ENCODE results near the gene THRSP.
"Not testable (repeated sequence)": the region's sequence is repeated elsewhere in the genome, so short reads cannot be mapped to it uniquely, and the experiment has no call there.

THRSP gene

DNA sequence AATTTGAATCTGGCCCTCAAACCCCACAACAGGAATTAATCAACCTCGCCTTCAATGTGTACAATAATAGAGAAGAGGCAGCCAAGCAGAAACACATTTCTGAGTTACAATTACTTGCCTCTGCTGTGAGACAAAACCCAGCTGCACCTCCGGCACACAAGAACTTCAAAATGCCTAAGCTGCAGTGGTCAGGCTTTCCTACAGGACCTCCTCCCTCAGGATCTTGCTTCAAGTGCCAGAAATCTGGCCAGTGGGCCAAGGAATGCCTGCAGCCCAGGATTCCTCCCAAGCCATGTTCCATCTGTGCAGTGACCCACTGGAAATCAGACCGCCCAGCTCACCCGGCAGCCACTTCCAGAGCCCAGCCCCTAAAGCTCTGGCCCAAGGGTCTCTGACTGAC lies 19.4 kb downstream of the THRSP start:
- no peak for DNase-seq (ENCODE audit: low read depth)
- TF ChIP-seq, protein P1, sequence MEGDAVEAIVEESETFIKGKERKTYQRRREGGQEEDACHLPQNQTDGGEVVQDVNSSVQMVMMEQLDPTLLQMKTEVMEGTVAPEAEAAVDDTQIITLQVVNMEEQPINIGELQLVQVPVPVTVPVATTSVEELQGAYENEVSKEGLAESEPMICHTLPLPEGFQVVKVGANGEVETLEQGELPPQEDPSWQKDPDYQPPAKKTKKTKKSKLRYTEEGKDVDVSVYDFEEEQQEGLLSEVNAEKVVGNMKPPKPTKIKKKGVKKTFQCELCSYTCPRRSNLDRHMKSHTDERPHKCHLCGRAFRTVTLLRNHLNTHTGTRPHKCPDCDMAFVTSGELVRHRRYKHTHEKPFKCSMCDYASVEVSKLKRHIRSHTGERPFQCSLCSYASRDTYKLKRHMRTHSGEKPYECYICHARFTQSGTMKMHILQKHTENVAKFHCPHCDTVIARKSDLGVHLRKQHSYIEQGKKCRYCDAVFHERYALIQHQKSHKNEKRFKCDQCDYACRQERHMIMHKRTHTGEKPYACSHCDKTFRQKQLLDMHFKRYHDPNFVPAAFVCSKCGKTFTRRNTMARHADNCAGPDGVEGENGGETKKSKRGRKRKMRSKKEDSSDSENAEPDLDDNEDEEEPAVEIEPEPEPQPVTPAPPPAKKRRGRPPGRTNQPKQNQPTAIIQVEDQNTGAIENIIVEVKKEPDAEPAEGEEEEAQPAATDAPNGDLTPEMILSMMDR (conservative IDR thresholded peaks at IDR 0.05; ENCODE audit: low read depth, low read length): no peak
- H3K4me3 ChIP-seq (ENCODE audit: low read depth, low read length): no peak overlapping the region

DNA sequence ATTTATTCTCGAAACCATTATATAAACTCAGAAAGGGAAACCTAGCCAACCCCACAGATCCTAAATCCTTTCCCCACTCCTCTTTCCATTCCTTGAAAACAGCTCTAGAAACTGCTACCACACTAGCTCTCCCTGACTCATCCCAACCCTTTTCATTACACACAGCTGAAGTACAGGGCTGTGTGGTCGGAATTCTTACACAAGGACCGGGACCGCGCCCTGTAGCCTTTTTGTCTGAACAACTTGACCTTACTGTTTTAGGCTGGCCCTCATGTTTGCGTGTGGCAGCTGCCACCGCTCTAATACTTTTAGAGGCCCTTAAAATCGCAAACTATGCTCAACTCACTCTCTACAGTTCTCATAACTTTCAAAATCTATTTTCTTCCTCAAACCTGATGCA lies 20.8 kb downstream of the THRSP start:
- H3K4me3 ChIP-seq (ENCODE audit: low read depth, low read length); DNase-seq (ENCODE audit: low read depth): not testable (repeated sequence)

DNA sequence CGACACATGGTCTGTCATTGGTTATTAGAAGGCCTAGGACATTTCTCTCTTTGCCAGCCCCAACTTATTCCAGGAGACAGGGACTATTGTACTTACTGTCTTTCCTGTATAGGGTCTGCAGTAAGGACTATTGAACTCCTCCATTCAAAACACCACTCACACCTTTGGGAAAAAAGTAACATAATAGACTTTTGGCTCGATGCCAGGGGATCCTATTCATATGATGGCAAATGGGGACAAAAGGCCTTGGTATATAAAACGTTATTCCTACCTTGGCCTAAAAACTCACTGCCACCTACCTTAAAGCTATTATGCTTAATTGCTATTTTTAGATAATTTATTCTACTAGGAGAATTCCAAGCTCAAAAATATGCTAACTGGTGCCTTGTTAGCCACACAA lies 22.3 kb downstream of the THRSP start:
- DNase-seq (ENCODE audit: low read depth): no peak
- H3K4me3 ChIP-seq (ENCODE audit: low read depth, low read length): no peak overlapping the region
- TF ChIP-seq, protein P1 (conservative IDR thresholded peaks at IDR 0.05; ENCODE audit: low read depth, low read length): no peak

DNA sequence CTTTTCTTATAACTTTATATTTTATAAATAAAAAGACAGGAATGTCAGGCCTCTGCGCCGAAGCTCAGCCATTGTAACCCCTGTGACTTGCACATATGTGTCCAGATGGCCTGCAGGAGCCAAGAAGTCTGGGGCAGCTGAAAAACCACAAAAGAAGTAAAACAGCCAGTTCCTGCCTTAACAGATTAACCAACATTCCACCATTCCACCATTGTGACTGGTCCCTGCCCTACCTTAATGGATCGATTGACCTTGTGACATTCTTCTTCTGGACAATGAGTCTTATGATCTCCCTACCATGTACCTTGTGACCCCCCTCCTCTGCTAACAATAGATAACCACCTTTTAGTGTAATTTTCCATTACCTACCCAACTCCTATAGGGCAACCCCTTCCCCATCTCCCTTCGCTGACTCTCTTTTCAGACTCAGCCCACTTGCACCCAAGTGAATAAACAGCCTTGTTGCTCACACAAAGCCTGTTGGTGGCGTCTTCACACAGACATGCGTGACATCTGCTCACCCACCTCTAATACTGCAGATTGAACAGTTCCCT lies 22.9 kb downstream of the THRSP start:
- DNase-seq (ENCODE audit: low read depth); H3K4me3 ChIP-seq (ENCODE audit: low read depth, low read length): not testable (repeated sequence)

DNA sequence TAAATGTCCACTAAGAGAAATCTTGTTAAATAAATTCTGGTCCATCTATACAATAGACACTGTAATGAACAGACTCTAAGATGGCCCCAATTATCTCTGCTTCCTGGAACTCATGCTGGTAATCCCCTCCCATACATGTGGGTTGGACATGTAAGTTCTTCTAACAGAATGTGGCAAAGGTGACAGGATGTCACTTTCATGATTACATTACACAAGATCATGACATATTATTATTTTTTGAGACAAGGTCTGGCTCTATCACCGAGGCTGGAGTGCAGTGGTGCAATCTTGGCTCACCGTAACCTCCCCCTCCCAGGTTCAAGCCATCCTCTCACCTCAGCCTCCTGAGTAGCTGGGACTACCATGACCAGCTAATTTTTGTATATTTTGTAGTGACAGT lies 30.6 kb downstream of the THRSP start:
- TF ChIP-seq, protein P1 (conservative IDR thresholded peaks at IDR 0.05; ENCODE audit: low read depth, low read length): no peak
- DNase-seq (ENCODE audit: low read depth): no peak
- no peak overlapping the region for H3K4me3 ChIP-seq (ENCODE audit: low read depth, low read length)

DNA sequence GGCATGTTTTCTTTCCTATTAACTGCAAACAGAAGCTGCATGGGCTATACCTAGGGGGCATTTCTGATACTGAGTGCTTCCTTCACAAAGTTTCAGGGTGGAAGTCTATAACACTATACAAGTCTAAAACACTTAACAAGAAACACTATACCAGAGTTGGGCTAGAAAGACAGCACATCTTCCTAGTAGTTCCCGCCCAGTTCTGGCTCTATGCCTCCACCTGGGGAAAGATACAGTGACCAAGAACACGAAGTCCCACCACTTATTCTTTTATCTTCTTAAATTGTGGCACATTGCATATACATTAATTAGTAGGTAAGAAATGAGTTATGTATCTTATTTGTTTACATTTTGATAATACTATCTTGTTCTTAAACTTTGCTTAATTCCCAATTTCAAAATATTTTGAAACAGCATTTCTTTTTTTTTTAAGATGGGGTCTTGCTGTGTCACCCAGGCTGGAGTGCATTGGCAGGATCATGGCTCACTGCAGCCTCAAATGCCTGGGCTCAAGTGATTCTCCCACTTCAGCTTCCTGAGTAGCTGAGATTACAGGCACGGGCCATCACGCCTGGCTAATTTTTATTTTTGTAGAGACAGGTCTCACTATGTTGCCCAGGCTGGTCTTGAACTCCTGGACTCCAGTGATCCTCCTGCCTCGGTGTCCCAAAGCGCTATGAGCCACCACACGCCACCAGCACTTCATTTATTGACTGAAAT lies 34.2 kb downstream of the THRSP start:
- H3K4me3 ChIP-seq (ENCODE audit: low read depth, low read length): no peak overlapping the region
- TF ChIP-seq, protein P1 (conservative IDR thresholded peaks at IDR 0.05; ENCODE audit: low read depth, low read length): no peak
- no peak for DNase-seq (ENCODE audit: low read depth)

DNA sequence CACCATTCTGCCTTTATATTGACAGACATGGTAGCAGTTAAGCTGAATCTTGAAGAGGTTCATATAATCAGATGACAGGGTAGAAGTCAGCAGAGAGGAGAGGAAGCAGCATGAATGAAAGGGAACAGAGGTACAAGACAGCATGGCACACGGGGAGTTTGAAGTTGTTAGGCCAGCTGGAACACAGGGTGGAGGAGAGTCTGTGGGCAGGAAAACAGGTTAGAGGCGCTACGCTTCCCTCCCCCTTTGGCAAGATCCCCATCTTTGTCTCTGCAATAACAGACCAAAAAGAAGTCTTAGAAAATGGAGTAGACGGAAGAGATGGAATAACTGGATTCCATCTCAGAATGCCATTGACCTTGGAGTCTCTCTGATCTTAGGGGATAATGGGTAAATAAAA lies 36.0 kb downstream of the THRSP start:
- no peak for DNase-seq (ENCODE audit: low read depth)
- TF ChIP-seq, protein P1 (conservative IDR thresholded peaks at IDR 0.05; ENCODE audit: low read depth, low read length): no peak
- no peak overlapping the region for H3K4me3 ChIP-seq (ENCODE audit: low read depth, low read length)

DNA sequence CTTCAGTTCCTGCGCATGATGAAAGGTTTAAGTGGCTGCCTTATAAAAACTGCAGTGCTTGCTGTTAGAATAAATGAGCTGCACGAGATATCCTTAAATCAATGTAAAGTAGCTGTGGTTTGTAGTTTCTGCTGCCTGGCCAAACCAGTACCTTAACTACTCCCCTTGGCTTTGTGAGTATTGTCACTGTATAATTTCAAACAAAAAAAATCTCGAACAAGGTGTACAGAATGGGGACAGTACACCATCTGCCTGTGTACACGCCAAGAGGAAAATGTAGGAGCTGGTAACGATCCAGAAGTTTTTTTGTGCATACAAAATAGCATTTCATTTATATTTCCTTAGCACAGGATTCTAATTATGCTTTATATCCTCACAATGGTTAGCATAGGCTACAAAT lies 36.6 kb downstream of the THRSP start:
- TF ChIP-seq, protein P1 (conservative IDR thresholded peaks at IDR 0.05; ENCODE audit: low read depth, low read length): no peak
- no peak for DNase-seq (ENCODE audit: low read depth)
- no peak overlapping the region for H3K4me3 ChIP-seq (ENCODE audit: low read depth, low read length)
